Suprapubic skin (tissue), 4 donors: ENCODE results near the gene FBXL22. TPM values are rescaled to one million over a fixed set of nuclear protein-coding genes. Genes with fewer than 3 reads are reported as not detected.
A peak's percentile ranks its signal among the peaks of the same experiment; 100 is the strongest.

ENCODE experiments used
- DNase-seq, 2 donors: peaks; one replicate each; pipeline ENCODE4 v3.0.0-alpha.2; 2019; ENCODE audit warnings: low spot score in 2 of 2
- H3K27ac ChIP-seq: fragments of 200-600 bp; sonication (generic); one replicate; pipeline ENCODE4 v1.5.1; 2019
- H3K27me3 ChIP-seq: fragments of 200-600 bp; sonication (generic); one replicate; pipeline ENCODE4 v1.5.1; 2019
- H3K36me3 ChIP-seq: fragments of 200-600 bp; sonication (generic); one replicate; pipeline ENCODE4 v1.5.1; 2019
- H3K4me1 ChIP-seq: fragments of 200-600 bp; sonication (generic); one replicate; pipeline ENCODE4 v1.5.1; 2019
- H3K4me3 ChIP-seq: fragments of 200-600 bp; sonication (generic); one replicate; pipeline ENCODE4 v1.5.1; 2019; ENCODE audit warnings: mild to moderate bottlenecking
- H3K9me3 ChIP-seq: fragments of 200-600 bp; sonication (generic); one replicate; pipeline ENCODE4 v1.5.1; 2019
- CTCF ChIP-seq, 2 donors: fragments of 200-600 bp in 1 of 2; fragments of 450-650 bp in 1 of 2; sonication (generic) in 1 of 2; IDR thresholded peaks; one replicate each; pipeline ENCODE4 v1.5.1; 2016 to 2019; ENCODE audit warnings: antibody characterized with exemption in 2 of 2, mild to moderate bottlenecking in 1 of 2, moderate library complexity in 1 of 2
- EP300 ChIP-seq: sonication (generic); formaldehyde crosslinking; IDR thresholded peaks from one replicate; pipeline ENCODE4 v1.6.1; 2017; ENCODE audit warnings: antibody characterized with exemption
- POLR2A ChIP-seq, 2 donors: fragments of 450-650 bp; IDR thresholded peaks; one replicate each; pipeline ENCODE4 v1.6.1; 2017; ENCODE audit warnings: antibody characterized with exemption in 2 of 2, mild to moderate bottlenecking in 2 of 2, moderate library complexity in 2 of 2
- POLR2AphosphoS5 ChIP-seq, 3 donors: sonication (generic); formaldehyde crosslinking; IDR thresholded peaks; one replicate each; pipeline ENCODE4 v1.6.1; 2017; ENCODE audit warnings: antibody characterized with exemption in 3 of 3
- WGBS: methylation state at CpG from one replicate; pipeline ENCODE4 v1.1.5; 2018; 5-methylcytosine and 5-hydroxymethylcytosine counted together
- total RNA-seq, 4 donors: library from RNA; depleted of rRNA; stranded (reverse); fragments of >200 nt; gene quantifications; one replicate each; pipeline ENCODE4 v1.1.0, GENCODE V29; 2016

Gene FBXL22
- total RNA-seq, 4 donors from 2014 or later = 1.5 to 2.2 (median 1.5) TPM; not detected in 1

GRCh38 chr15:63593705-63594671 lies 3.2 kb upstream of the FBXL22 start:
- peaks cover 42% of the 10 kb centered on the region for H3K4me1 ChIP-seq
- WGBS = 90% methylated on average over 9 of the region's 9 CpGs
- peaks cover 53% of the 10 kb centered on the region for H3K36me3 ChIP-seq

GRCh38 chr15:63595065-63595464 lies 2.1 kb upstream of the FBXL22 start:
- no peak for TF ChIP-seq CTCF (IDR thresholded peaks at IDR 0.05)
- peaks cover 53% of the 10 kb centered on the region for H3K4me1 ChIP-seq
- DNase-seq = no peak
- peaks cover 42% of the 10 kb centered on the region for H3K36me3 ChIP-seq
- H3K27me3 ChIP-seq = no peaks in the 10 kb centered on the region
- no peaks in the 10 kb centered on the region for H3K9me3 ChIP-seq
- no peak overlapping the region for H3K4me3 ChIP-seq
- 22% methylated on average over 3 of the region's 3 CpGs for WGBS
- H3K27ac ChIP-seq = no peak overlapping the region

More at GRCh38 chr15:63593705-63594671, 3.2 kb upstream of the FBXL22 start:
- Histone ChIP-seq H3K9me3 (no peaks in the 10 kb centered on the region), H3K27me3 (no peaks in the 10 kb centered on the region), H3K27ac (no peak overlapping the region), H3K4me3 (no peak overlapping the region)
- TF ChIP-seq CTCF (IDR thresholded peaks at IDR 0.05) = no peak
- TF ChIP-seq POLR2A (IDR thresholded peaks at IDR 0.05) = no peak
- no peak for TF ChIP-seq EP300
- no peak for TF ChIP-seq POLR2AphosphoS5 (IDR thresholded peaks at IDR 0.05)
- no peak for DNase-seq

GRCh38 chr15:63595688-63596087 lies 1.5 kb upstream of the FBXL22 start:
- H3K36me3 ChIP-seq = peaks cover 36% of the 10 kb centered on the region
- peaks cover 55% of the 10 kb centered on the region for H3K4me1 ChIP-seq
- 78% methylated on average over 1 of the region's 1 CpG for WGBS
- no peak for DNase-seq
- no peaks in the 10 kb centered on the region for H3K9me3 ChIP-seq
- TF ChIP-seq POLR2A (IDR thresholded peaks at IDR 0.05) (no peak), POLR2AphosphoS5 (IDR thresholded peaks at IDR 0.05) (no peak), EP300 (no peak)
- H3K27me3 ChIP-seq = no peaks in the 10 kb centered on the region
- H3K4me3 ChIP-seq = no peak overlapping the region
- H3K27ac ChIP-seq = peak overlapping the region; percentile 84

GRCh38 chr15:63596676-63597037 lies 530 bp upstream of the FBXL22 start:
- no peak overlapping the region for H3K4me3 ChIP-seq
- H3K27me3 ChIP-seq = no peaks in the 10 kb centered on the region
- WGBS = 72% methylated on average over 2 of the region's 2 CpGs
- peaks cover 60% of the 10 kb centered on the region for H3K4me1 ChIP-seq
- no peak for DNase-seq
- H3K27ac ChIP-seq = peak overlapping the region; percentile 84
- TF ChIP-seq POLR2AphosphoS5 (IDR thresholded peaks at IDR 0.05) = no peak
- no peak for TF ChIP-seq CTCF (IDR thresholded peaks at IDR 0.05)
- no peak for TF ChIP-seq POLR2A (IDR thresholded peaks at IDR 0.05)
- no peak for TF ChIP-seq EP300
- H3K9me3 ChIP-seq = no peaks in the 10 kb centered on the region
- peaks cover 26% of the 10 kb centered on the region for H3K36me3 ChIP-seq

- no peak for TF ChIP-seq CTCF (IDR thresholded peaks at IDR 0.05)
- TF ChIP-seq EP300 = no peak
- TF ChIP-seq POLR2A (IDR thresholded peaks at IDR 0.05) = no peak
- no peak for TF ChIP-seq POLR2AphosphoS5 (IDR thresholded peaks at IDR 0.05)
- no peaks in the 10 kb centered on the region for H3K27me3 ChIP-seq
- peaks cover 18% of the 10 kb centered on the region for H3K36me3 ChIP-seq
- H3K9me3 ChIP-seq = no peaks in the 10 kb centered on the region
- H3K4me1 ChIP-seq = peaks cover 66% of the 10 kb centered on the region
- 77% methylated on average over 6 of the region's 6 CpGs for WGBS
- H3K4me3 ChIP-seq = no peak overlapping the region
- peak overlapping the region; percentile 84 for H3K27ac ChIP-seq
- DNase-seq = no peak
These were observed 634 bp downstream of the FBXL22 start for GRCh38 chr15:63597821-63598220.
